HL-60/S4 (cell line): ENCODE data around the gene ABCC1.

ENCODE experiments used
- in situ Hi-C: fragments of 300-500 bp; cut with MboI; formaldehyde crosslinking; loops from 2 replicates; pipeline ENCODE4 v1.14.3; 2022; ENCODE audit warnings: low sequenced_read_pairs

ABCC1 gene

GRCh38 chr16:15990902-15991301 lies 41.5 kb downstream of the ABCC1 start:
- in situ Hi-C loops = no loop called here

- in situ Hi-C loops = no loop called here
These were observed 43.7 kb downstream of the ABCC1 start for GRCh38 chr16:15993128-15993527.

GRCh38 chr16:15993541-15993940 lies 44.1 kb downstream of the ABCC1 start:
- in situ Hi-C loops = no loop called here

- in situ Hi-C loops = no loop called here
These were observed 44.7 kb downstream of the ABCC1 start for GRCh38 chr16:15993946-15994665.

GRCh38 chr16:15996432-15997109 lies 47.2 kb downstream of the ABCC1 start:
- in situ Hi-C loops = no loop called here

- in situ Hi-C loops = no loop called here
These were observed 51.3 kb downstream of the ABCC1 start for GRCh38 chr16:16000685-16001084.

- in situ Hi-C loops = no loop called here
These were observed 52.3 kb downstream of the ABCC1 start for GRCh38 chr16:16001596-16002255.

GRCh38 chr16:16003719-16004313 lies 54.4 kb downstream of the ABCC1 start:
- in situ Hi-C loops = no loop called here

- in situ Hi-C loops = no loop called here
These were observed 54.9 kb downstream of the ABCC1 start for GRCh38 chr16:16004314-16004749.

- in situ Hi-C loops = no loop called here
These were observed 56.3 kb downstream of the ABCC1 start for GRCh38 chr16:16005721-16006120.

GRCh38 chr16:16006650-16007049 lies 57.2 kb downstream of the ABCC1 start:
- in situ Hi-C loops = no loop called here

- in situ Hi-C loops = no loop called here
These were observed 58.3 kb downstream of the ABCC1 start for GRCh38 chr16:16007743-16008111.

- in situ Hi-C loops = no loop called here
These were observed 59.2 kb downstream of the ABCC1 start for GRCh38 chr16:16008666-16009065.

- in situ Hi-C loops = no loop called here
These were observed 60.0 kb downstream of the ABCC1 start for GRCh38 chr16:16009401-16009800.

GRCh38 chr16:16010194-16010593 lies 60.8 kb downstream of the ABCC1 start:
- in situ Hi-C loops = no loop called here

- in situ Hi-C loops = no loop called here
These were observed 62.7 kb downstream of the ABCC1 start for GRCh38 chr16:16012144-16012543.

- in situ Hi-C loops = no loop called here
These were observed 64.4 kb downstream of the ABCC1 start for GRCh38 chr16:16013812-16014211.

- in situ Hi-C loops = no loop called here
These were observed 65.2 kb downstream of the ABCC1 start for GRCh38 chr16:16014329-16015224.

GRCh38 chr16:16015849-16016248 lies 66.4 kb downstream of the ABCC1 start:
- in situ Hi-C loops = no loop called here

- in situ Hi-C loops = no loop called here
These were observed 67.1 kb downstream of the ABCC1 start for GRCh38 chr16:16016388-16016964.
